ENCODE measurements around the gene AKAP12.
A peak's percentile ranks its signal among the peaks of the same experiment; 100 is the strongest.

Gene AKAP12

DNA sequence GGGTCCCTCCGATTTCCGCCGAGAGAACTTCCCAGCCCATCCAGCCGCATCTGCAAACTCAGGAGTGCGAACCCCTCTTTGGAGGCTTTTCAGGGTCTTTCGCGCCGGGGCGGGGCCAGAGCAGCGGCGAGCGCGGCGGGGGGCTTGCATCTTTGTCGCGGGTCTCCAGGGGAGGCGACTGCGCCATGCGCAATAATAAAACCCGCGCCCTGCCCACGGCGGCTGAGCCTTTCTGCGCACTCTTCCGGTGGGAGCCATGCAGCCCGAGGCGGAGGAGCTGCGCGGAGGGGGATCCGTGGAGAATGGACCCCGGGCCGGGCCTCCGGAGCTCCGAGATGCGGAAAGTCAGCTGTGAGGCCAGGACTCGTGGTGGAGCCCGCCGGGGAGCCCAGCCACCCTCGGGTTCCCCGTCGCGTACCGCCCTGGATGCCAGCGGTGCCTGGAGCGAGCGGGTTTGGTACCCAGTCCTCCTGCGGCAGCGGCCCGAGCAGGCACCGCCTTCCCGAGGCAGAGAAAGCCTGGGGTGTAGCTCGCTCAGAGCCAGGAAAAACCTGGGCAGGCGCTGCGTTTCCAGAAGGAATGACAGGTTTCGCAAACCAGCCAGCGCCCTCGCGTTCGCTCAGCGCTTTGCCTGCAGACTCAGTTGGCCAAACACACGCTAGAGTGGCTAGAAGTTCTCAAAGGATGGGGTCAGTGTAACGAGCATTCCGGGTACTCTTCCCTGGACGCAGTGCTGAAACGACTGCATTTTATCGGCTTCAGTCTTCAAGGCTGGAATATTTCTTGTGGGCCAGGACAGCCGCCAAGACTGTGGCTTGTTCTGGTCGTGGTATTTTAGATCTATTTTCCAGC, 1.2 kb downstream of the AKAP12 start:
- peak; percentile 23 for DNase-seq

DNA sequence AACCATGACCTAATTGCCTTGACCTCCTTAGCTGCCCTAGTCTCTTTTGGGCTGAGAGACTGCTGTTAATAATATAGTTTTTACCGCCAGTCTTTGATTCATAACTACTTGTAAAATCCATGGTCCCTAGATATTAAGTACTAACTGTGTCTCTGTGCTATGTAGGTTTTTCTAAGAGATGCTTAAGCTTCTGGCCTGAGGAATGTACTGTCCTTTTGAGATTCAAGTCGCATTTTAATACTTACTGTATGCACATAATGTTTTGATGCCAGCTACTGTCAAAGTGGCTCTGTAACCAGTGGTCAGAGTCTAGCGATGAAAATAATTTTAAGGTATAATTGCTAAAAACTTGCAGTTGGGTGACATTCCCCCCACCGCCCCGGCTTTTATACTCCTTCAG, 2.1 kb downstream of the AKAP12 start:
- DNase-seq: no peak

DNA sequence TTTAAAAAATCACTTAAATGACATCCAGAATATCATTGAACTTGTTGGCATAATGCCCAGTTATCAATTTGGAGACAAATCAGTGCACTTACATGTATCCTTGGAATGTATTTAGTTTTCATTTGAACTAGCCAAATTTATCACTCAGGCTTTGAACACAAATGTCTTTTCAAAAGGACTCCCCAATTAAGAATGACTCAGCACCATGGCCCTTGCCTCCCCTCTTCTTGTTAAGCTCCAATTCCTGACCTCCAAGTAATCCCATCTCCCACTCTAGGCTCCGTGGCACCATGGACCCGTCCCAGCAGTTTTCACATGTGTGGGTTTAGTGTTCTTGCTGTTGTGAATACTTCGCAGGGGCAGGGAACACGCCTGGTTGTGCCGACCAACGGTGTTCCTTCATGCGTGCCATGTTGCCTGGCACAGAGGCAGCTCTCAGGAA, 2.7 kb downstream of the AKAP12 start:
- no peak for DNase-seq

DNA sequence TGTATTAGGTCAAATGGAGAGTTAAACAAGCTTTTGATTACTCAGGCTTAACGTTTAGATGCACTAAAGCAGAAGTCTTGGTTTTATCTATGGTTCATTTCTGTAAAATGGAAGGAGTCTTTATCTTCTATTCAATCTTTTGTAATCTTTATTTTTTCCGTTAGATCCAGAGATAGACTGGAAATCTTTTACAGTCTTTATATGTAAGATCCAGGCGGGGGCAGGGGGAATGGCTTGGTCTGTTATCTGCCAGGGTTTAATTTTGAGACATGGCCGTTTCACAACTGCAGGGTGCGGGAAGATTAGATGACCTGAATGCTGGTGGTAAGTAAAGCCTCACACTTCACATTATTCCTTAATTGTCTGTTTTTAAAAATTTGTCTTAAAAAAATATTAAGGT, 3.7 kb downstream of the AKAP12 start:
- DNase-seq: no peak

DNA sequence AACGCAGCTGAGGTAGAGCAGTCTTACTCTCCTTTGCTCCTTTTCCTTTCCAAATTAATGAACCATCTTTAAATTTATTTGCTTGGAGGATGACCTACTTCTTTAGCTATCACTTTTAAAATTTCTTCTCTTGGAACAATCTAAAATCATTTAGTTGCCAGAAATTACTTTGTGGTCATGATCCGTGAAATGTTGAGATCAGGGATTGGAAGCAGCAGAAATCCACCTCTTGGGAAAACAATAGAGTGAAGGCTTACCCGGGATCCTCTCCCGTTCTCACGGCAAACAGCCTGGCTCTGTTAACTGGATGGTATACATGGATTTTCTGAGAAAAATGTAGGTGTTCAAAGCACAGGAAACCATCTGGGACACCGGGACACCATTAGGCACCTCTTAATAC, 7.7 kb downstream of the AKAP12 start:
- DNase-seq: no peak

DNA sequence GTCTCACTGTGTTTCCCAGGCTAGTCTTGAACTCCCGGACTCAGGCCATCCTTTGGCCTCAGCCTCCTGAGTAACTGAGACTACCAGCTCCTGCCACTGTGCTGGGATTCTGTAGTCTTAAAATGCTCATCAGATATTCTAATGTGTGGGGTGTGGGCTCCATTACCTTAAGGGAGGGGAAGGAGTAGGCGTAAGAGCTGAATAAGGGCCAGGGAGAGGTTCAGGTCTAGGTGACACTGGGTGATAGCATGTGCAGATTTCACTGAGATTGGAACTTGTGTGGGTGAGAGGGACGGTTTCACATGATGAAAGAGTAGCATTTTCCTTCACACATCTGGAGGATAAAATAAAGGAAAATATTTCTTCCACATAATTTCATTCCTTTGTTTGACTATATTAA, 8.5 kb downstream of the AKAP12 start:
- no peak for DNase-seq

DNA sequence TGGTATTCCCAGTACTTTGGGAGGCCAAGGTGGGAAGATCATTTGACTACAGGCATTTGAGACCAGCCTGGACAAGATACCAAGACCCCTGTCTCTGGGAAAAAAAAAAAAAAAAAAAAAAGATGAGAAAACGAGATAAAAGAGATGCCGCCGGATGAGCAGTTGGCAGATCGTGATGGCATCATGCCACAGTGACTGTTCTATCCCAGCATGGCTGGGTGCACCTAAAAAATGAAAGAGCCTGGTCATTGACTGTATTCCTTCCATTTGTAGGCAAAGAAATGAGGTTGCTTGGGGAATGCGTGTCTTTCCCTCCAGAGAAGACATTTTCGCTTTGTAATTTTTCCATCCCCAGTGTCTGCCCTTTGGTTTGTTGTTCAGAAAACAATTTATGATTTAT, 12.9 kb downstream of the AKAP12 start:
- no peak for DNase-seq

DNA sequence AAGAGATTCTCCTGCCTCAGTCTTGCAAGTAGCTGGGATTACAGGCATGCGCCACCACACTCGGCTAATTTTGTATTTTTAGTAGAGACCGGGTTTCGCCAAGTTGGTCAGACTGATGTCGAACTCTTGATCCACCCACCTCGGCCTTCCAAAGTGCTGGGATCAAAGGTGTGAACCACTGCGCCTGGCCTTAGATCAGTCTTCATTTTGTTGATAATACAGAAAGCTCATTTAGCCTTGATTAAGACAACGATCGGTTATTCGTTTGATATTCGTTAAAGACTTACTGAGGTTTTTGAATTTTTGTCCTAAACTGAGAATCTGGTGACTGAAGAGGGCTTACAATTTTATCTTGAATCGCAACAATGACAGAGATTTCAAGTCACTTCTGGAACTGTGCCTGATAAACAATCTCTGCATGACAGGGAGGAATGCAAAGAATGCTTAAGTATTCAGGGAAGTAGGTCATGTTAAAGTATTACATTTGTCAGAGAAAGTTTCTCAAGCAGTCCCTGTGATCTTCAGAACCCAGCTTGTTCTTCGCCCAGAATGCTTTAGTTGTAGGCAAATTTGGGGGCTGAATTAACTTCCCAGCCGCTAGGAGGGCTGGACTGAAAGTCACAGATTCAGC, 14.8 kb downstream of the AKAP12 start:
- DNase-seq: no peak

DNA sequence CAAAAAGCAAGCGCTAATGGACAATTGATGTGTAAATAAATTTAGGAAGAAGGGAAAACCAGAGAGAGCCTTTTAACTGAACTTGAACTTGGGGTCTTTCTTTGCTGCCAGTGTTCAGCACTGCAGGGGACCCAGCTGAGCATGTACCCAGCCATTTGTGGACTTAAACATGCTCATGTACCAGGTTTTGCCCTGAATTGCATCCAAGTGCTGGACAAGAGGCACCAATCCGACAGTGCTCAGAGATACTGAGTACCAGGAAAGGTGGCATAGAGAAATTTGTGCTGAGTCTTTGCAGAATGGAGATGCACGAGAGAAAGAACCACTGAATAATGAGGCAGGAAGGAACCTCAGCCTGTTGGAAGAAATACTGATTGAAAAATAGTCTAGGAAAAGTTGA, 16.0 kb downstream of the AKAP12 start:
- no peak for DNase-seq

DNA sequence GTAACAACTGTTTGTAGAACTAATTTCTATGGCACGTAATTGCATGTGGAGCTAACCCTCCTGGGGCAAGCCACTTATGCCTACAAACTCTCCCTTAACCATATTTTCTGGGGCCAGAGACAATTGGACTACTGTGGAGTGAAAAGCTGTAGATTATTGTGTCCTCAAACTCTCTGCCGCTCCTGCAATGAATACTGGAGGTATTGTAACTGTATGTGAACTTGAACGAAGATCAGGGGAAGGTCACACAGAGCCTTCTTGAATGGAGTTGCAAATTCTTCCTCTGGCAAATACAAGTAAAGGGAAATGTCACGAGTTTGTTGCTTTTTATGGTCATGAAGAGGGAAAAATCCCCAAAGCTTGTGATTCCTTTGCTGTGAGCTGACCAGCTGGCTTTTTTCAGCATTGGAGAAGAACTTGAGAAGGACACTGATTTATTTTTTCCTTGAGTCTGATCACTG, 18.2 kb downstream of the AKAP12 start:
- DNase-seq: no peak

DNA sequence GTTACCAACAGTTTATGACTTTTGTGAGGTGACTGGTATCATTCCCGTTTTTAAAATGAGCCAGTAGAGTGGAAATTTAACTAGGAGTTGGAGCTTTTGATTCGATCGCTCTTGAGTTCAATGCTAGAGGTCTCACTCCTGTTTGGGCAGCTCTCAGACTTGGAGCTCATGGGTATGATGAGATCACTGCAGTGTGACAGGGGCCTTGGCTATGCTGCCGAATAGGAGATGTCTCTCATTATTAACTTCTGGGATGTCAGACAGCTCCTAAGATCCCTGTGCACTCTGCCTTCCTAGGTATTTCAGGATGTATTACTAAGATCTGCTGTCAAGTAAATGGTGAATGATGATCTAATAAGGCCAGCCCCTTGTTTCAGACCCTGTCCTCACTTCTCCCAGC, 20.4 kb downstream of the AKAP12 start:
- DNase-seq: no peak

DNA sequence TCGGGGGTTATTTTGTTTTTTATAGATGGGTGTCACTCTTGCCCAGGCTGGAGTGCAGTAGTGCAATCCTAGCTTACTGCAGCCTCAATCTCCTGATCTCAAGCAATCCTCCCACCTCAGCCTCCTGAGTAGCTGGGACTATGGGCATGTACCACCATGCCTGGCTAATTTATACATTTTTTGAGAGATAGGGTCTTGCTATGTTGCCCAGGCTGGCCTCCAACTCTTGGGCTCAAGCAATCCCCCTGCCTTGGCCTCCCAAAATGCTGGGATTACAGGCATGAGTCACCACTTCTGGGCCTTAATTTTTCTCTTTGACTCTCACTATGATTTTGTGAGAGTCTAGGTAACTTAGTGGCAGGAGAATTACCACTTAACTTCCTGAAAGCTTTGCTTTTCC, 23.3 kb downstream of the AKAP12 start:
- DNase-seq: no peak

DNA sequence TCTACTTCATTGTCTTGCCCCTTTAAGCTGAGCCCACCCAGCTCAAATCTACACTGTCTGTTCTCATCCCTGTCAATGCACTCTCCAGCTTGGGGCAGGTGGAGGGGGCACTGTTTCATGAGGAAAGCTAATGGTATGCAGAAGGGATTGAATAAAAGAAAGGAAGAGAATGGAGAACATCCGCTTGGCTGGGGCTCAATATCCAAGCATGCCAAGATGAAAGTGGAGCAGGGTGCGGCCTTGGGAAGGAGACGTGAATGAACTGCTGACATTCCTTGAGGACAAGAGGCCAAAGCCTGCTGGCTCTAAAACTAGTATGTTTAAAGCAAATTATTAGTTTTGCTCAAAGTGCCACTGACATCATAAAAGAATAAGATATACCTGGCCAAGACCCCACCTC, 24.2 kb downstream of the AKAP12 start:
- no peak for DNase-seq

DNA sequence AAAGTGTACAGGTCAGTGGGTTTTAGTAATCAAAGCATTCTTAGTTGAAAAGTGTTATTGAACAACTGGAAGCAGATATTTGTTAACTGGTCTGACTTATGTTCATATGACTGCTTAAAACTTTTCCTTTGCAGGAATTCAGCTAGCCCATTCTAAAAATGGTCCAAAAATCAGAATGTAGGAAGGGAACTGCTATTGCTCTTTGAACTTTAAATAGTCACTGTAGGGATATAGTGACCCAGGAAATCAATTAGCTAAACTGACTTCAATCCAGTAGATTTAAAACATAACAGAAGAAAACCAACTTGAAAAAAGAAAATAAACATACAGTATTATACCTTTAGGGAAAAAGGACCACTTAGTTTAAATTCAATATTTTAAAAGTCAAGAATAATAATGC, 25.5 kb downstream of the AKAP12 start:
- DNase-seq: no peak

DNA sequence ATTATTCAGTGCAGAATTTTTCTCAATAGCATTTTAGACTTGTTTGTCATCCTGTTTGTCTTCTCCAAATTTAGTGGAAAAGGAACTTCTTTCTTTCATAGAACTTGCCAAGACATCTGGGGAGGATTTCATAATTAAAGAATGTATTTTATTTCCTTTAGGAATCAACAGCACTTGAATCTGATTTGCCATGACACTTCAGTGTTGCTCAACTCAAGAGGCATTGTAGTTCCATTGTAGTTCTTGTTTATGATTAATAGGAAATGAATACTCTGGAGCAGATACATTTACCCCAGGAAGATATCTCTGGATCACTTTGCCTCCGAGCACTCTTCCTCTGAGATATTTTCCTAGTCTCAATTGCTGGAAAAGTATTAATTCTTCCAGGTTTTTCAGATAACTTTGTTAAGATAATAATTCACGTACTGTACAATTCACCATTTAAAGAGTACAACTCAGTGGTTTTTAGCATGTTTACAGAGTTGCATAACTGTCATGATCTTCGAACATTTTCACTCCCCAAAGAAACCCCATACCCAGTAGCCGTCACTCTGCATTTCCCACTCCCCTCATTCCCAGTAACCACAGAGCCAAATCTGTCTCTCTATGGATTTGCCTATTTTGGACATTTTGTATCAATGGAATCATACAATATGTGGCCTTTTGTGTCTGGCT, 29.7 kb downstream of the AKAP12 start:
- DNase-seq: no peak

DNA sequence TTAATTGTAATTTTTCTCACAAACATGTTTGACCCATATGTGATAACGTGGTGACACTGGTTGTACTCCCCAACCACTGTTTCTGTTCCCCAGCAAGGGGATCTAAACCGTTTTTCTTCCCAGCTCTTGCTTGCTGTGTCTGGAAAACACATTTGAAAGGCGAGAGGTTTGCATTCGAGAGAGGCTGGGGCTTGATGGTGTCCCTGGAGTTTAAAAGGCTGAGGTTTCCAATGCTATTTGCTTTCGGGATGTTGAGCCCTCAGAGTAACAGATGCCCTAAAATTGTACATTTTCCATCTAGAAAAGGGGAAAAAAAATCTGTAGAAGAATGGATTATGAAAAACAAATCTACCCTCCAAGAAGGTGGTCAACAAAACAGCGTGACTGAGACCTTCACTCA, 35.4 kb downstream of the AKAP12 start:
- DNase-seq: no peak

DNA sequence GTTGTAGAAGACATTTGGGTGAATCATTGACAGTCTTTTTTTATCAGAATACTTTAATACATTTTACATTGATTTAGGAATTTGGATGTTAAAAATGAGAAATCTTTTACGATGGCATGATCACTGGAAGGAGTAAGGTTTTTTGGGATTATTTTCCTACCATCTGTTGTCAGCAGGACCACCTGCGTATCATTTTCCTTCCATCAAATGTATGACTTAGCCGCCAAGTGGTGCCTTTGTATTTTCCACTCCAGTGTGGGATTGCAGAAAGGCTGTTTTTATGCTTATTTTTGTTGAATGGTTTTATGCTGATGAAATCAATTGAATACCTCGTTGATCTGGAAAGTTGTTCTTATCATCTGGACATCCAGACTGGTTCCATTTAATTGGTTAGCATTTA, 35.8 kb downstream of the AKAP12 start:
- DNase-seq: no peak

DNA sequence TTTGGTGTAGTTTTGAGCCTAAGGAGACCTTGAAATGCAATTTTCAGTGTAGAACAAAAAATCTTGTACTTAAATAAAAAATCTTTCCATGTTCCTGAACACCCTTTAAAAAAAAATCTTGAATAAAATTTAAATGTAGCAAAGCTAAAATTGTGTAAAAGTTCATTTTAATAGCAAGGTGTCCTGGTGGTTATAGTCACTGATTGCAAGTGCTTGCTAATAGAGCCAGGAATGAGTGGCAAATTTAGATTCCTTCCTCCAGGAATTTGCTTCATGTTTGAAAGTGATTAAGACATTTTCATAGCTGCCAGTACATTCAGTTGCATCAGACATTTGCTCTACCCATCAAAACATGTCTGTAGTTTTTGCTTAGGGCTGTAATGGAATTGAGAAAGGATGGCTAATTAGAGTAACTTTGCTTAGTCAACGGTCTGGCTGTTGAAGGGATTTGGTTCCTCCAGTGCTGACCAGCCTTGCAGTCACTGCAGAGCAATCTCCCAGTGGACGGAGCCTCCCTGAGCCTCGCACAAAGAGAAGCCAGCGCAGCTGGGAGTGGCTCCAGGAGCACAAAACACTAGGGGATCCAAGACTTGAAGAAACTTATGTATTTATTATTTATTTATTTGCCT, 36.5 kb downstream of the AKAP12 start:
- no peak for DNase-seq

DNA sequence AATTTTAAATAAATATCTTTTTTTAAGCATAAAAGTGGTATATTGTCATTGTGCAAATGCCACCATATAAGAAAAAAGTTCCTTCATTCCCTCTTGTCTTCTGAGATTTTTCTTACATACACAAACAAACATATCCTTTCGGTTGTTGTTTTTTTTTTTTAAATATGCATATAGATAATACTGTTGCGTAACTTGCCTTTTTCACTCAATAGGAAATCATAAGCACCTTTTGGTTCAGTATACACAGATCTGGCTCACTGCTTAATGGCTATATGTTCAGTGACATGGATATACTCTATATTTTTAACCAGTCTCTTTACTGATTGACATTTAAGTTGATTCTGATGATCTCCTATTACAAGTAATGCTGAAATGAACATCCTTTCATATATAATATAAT, 40.1 kb downstream of the AKAP12 start:
- no peak for DNase-seq

DNA sequence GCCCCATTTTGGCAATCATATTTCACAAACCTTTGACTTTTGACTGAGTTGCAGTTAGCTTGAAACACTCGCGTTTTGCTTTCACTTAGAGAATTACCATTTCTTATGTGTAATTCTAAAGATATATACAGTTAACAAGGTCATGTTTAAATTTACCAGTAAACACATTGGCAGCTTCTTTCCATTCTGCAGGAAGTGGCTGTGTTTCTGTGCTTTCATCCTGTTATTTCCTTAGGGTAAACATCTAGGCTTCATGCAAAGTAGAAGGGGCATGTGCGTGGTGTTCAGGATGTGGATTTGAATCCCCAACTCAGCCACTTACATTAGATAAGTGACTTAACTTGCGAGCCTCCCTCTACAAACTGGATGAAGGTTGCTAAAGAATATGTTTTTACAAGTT, 41.1 kb downstream of the AKAP12 start:
- no peak for DNase-seq

DNA sequence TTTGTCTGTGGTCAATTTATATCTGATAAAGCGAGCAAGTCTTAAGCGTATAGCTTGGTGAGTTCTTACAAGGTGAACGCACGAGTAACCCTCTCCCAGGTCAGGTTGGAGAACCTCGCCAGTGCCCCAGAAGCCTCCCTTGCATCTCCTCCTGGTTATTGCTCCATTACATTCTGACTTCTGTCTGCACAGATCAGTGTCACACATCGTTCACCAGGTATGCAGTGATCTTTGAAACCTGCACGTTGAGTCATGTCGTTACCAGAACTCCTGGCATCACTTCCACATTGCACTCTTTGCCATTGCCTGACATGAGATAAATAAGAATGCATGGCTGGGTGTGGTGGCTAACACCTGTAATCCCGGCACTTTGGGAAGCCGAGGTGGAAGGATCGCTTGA, 44.2 kb downstream of the AKAP12 start:
- DNase-seq: no peak

DNA sequence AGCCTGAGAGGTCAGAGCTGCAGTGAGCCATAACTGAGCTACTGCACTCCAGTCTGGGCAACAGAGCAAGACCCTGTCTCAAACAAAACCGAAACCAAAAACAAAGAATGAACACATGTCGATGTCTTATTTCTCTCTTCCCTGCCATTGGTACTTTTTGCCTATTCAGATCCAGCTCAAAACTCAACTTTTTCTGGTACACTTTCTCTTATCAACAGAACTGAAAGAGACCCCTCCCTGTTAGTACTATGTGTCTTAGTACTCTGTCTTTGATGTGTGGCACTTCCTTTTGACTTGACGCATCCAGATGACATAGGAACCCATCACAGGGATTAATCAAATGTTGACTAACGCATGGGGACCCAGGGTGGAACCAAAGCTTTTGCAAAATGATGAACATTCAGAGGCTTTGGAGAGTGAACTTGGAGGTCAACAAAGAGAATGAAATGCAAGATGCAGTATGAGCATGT, 44.8 kb downstream of the AKAP12 start:
- no peak for DNase-seq

DNA sequence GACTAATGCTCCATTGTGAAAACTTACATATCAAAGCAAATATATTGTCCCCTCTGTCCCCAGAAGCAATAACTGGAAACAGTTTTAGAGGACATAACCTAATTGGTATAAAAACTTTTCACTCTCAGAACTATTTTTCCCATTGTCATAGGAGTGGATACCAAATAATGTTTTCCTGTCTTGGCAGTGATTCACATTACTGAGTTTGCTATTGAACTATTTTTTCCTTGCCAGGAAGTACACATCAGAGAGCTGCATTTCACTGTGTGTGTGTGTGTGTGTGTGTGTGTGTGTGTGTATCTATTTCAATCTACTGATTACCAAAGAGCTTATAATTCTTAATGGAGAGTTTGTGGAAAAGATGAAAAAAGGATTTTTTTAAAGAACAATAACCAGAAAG, 45.4 kb downstream of the AKAP12 start:
- DNase-seq: no peak

DNA sequence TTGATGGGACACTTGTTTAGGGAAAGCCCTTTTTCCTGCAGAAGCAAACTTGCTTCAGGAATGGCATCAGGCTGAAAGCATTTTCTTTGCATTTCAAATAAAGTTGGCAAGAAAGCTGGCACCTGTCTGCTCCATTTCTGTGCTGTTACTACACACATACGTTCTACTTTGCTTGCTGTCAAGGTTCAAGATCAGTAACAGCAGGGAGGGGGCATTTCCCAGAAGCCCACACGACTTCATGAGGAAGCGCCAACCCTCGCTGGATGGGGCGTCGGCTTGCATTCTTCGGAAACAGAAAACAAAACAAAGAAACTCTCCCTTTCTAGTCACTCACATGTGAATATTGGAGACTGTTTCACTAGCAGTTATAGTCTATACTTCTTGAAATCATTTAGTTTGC, 46.4 kb downstream of the AKAP12 start:
- no peak for DNase-seq

Measured in DMS79 treated with DMSO at 0.1 percent for 48 hours (cell line).